ENCODE data around the gene CCDC13.
"Not testable (repeated sequence)": the region's sequence is repeated elsewhere in the genome, so short reads cannot be mapped to it uniquely, and the experiment has no call there.

The CCDC13 gene, protein sequence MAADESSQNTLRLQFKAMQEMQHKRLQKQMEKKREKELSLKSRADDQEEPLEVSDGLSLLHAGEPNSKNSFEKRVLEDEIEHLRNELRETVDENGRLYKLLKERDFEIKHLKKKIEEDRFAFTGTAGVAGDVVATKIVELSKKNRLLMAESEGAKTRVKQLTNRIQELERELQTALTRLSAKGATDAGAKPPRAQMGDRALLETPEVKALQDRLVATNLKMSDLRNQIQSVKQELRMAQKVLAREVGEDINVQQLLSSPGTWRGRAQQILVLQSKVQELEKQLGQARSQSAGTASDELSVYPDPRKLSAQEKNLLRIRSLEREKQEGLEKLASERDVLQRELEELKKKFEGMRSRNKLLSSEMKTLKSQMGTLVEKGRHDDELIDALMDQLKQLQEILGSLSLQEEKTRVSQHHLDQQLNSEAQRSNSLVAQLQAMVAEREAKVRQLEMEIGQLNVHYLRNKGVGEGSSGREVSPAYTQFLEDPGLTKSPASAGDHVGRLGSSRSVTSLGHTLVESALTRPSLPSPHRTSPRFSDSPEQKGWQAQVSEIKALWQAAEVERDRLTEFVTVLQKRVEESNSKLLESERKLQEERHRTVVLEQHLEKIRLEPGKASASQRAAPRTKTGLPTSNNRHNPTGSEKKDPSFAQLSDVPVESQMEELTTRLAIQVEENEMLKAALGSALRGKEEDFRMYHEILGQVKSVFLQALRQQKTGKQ

DNA sequence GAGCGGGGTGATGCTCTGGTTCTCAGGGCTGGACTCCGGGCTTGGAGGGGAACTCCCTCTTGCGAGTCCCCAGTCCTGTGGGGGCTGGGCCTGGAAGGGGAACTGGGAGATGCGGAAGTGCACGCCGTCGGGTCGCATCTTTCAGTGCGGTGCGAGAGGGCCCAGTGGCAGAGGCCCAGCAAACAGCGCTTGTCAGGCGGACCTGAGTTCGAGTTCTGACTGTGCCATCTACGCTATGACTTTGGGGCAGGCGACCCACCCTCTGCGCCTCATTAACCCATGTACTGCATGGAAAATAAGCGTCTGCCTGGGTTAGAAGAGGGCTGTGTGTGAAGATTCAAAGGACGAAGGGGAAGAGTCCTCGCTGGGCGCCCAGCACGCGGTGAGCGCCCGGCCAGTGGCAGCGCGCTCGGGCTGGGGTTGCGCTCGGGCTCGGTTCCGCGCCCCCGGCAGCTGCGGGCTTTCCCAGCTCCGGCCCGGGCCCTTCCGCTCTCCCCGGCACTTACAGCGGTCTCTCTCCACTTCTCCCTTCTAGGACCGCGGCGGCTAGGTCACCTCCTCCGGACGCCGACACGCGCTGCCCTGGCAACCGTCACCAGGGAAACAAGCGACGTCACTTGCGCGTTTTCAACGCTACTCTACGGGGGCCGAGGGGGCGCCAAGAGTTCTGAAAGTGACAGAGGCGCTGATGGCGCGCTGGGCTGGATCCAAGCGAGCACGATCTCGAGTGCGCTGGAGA, at the start of gene CCDC13:
Gene CCDC13, minus strand, starts transcription at position 584 of the 739 bp plus-strand sequence. CDS start 14,908 bp downstream, outside the sequence.
- DNase-seq (ENCODE audit: low read depth): peak; percentile 64

DNA sequence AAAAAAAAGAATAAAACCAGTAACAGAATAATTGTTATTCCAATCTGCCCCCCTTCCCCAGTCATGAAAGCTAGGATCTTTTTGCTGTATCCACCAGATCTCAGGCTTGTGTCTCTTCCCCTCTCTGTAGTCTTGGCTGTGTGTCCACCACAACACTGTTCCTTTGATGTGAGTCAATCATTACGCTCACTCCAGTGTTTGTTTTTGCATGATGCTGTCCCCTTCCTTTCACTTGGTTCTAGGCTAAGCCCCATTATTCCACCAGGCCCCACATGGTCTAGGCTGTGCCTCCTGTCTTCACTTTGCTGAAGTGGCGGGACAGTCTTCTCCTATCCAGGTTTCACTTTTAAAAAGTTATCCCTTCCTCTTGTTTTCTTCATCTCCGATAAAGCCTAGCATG, 49.8 kb upstream of the CCDC13 start:
- no peak for DNase-seq (ENCODE audit: low read depth)

DNA sequence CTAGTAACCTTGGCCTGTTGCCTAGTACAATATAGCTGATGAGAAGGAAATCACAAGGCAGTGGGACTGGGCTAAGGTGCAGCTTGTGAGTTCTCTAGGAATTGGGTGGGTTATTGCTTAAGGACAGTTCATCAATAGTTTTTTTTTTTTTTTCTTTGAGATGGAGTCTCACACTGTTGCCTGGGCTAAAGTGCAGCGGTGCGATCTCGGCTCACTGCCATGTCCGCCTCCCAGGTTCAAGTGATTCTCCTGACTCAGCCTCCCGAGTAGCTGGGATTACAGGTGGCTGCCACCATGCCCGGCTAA, 47.6 kb upstream of the CCDC13 start:
- no peak for DNase-seq (ENCODE audit: low read depth)

DNA sequence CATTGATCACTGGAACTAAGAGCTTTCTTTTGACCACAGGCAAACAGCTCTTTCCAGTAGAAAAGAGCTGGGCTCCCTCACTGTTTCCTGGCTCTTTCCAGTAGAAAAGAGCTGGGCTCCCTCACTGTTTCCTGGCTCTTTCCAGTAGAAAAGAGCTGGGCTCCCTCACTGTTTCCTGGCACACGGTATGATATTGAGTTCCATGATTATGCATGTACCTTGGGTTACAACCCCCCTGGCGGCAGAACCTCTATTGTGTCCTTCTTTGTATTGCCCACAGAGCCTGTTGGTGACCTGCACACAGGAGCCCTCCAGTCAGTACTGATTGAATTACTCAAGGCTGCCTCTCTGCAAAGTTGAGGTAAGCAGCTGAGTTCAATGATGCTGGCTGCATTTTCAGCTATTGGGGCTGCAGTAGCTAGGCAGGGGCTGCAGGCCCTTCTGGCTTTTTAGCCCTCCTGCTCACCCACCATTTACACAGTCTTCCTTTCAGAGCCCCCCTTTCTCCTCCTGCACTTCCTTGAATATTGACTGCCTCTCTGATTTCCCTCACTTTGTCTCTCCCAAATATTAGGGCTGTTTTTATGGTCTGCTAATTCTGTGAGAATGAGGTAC, 46.4 kb upstream of the CCDC13 start:
- no peak for DNase-seq (ENCODE audit: low read depth)

DNA sequence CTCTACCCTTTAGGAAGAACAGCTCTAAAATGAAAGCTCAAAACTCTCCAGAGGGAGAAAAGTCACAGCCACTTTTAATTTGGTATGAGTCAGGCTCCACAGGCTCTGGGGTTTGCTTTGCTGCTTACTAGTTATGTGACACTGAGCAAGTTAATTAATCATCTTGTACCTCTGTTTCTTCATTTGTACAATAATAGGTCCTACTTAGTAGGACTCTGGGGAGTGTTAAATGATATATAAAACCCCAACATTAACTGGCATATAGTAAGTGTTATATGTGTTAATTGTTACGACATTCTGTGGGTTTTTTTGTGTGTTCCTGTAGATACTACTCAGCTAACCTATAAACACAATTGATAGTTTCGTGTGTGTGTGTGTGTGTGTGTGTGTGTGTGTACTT, 42.8 kb upstream of the CCDC13 start:
- DNase-seq (ENCODE audit: low read depth): no peak

DNA sequence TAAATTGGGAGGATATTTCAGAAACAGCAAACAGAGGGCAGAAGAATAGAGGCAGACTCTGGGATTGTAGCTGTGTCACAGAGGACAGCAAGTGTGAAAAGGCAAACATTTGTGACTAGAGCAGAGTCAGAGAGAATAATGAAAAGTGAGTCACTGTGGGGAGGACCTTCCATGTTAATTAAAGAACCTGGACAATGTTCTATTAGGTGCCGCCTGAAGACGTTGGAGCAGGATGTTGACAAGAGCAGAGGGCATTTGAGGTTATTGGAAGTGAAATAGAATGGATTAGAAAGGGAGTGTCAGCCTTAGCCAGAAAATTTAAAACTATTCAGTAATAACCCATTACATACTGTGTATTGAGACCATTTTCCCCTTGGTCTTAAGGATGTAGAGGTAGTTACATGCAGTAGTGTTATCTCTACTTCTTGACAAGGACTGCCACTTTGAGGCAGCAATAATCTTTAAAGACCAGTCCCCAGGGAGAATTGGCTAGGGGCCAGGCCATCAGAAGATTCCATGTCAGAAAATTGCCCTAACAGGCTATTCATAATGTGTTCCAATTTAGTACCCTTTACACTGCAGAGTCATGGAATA, 42.0 kb upstream of the CCDC13 start:
- no peak for DNase-seq (ENCODE audit: low read depth)

DNA sequence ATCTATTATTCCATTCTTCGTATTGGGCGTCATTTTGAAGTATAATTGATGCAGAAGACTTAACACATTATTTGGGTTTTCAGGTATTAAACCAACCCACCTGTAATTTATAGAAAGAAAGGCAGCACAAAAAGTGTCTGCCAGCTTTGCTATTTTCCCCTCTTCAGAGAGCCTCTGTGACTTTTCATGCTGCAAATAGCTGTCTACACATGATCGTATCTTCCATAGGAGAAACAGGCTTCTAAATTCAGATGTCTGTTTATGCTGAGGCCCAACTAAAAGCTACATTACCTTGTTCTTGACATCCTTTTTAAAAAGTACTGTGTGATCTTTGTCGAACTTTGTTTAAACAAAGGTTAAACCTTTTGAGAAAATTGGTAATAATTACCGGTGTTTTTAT, 41.2 kb upstream of the CCDC13 start:
- DNase-seq (ENCODE audit: low read depth): no peak

DNA sequence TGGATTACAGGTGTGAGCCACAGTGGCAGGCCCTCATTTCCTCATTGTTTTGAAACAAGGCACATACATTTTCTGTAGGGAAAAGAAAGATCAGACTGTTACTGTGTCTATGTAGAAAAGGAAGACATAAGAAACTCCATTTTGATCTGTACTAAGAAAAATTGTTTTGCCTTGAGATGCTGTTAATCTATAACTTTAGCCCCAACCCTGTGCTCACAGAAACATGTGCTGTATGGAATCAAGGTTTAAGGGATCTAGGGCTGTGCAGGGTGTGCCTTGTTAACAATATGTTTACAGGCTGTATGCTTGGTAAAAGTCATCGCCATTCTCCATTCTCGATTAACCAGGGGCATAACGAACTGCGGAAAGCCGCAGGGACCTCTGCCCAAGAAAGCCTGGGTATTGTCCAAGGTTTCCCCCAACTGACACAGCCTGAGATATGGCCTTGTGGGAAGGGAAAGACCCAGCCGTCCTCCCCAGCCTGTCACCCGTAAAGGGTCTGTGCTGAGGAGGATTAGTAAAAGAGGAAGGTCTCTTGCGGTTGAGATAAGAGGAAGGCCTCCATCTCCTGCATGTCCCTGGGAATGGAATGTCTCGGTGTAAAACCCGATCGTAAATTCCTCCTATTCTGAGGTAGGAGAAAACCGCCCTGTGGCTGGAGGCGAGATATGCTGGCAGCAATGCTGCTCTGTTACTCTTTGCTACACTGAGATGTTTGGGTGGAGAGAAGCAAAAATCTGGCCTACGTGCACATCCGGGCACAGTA, 38.2 kb upstream of the CCDC13 start:
- not testable (repeated sequence) for DNase-seq (ENCODE audit: low read depth)

DNA sequence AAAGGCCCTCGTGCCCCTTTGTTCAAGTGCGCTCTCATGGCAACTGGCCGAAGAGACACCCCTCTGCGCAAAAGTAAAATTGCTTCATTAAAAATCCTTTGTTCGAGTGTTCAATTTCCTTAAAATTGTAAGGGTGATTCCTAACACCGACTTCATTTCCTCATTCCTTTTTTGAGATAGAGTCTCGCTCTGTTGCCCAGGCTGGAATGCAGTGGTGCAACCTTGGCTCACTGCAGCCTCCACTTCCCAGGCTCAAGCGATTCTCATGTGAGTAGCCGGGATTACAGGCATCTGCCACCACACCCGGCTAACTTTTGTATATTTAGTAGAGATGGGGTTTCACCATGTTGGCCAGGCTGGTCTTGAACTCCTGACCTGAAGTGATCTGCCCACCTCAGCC, 37.7 kb upstream of the CCDC13 start:
- DNase-seq (ENCODE audit: low read depth): not testable (repeated sequence)

DNA sequence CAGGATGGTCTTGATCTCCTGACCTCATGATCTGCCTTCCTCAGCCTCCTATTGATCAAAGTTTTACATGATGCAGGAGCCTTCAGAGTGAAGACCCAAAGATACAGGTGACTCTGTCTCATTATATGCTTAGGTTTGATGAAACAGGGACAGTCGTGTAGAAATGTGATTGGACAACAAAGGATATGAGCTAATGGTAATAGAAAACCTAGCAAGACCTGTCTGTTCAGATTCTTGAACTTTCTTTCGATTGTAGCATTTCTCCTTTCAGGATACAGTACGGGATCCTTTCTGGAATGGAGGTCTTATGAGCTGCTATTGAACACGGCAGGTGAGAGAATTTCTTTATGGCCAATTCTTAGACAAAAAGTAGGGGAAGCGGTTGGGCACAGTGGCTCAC, 36.1 kb upstream of the CCDC13 start, which contains the start of gene ACKR2:
Gene ACKR2, plus strand, starts transcription at position 244 of the 400 bp plus-strand sequence. CDS start 55,058 bp downstream, outside the sequence.
- DNase-seq (ENCODE audit: low read depth): no peak

DNA sequence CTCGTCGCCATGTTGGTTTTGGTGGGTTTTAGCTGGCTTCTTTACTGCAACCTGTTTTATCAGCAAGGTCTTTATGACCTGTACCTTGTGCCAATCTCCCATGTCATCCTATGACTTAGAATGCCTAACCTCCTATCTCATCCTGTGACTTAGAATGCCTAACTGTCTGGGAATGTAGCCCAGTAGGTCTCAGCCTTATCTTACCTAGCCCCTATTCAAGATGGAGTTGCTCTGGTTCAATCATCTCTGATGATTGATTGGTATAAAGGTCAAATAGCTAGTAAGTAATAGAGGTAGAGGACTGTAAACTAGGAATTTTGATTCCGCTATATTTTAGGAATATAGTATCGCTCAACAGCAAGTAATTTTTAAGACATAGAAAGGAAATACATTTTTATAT, 34.9 kb upstream of the CCDC13 start:
- DNase-seq (ENCODE audit: low read depth): no peak

DNA sequence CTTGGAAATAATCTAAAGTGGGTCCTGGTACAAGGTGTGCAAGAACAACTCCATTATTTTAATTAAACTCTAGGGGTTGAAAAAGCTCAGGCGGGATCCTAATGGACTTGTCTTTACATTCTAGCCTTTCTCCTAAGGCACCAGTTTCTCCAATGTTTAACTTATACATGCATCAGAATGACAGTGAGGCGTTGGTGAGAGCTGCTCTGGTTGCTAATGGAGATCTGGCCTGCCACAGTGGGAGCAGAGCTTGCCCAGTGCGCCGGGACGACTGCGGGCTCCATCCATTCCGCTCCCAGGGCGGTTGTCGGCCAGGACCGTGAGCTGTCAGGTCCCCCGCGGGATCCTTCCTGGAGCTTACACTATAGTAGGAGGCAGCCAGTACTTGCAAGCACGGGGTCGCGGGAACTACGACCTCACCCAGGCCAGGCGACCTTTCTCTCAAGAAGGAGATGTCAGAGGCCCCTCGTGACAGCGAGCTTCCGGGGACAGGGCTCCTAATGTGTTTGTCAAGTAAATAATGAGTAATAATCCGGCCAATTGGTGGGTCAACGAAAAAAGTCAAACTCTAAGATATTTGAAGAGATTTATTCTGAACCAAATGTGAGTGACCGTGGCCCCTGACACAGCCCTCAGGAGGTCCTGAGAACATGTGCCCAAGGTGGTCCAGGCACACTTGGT, 32.2 kb upstream of the CCDC13 start:
- no peak for DNase-seq (ENCODE audit: low read depth)

DNA sequence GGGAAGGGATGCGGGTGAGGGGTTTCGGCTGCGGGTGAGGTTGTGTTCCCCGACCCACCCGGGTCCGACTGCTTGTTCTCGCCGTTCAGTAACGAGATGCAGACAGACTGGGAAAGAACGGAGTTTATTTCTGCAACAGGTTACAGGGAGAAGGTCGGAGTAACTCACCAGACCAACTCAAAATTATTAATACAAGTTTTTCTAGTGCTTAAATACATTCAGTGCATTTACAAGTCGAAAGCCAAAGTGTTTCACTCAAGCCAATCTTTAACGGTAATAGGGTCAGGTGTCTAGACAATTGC, 31.7 kb upstream of the CCDC13 start:
- no peak for DNase-seq (ENCODE audit: low read depth)

DNA sequence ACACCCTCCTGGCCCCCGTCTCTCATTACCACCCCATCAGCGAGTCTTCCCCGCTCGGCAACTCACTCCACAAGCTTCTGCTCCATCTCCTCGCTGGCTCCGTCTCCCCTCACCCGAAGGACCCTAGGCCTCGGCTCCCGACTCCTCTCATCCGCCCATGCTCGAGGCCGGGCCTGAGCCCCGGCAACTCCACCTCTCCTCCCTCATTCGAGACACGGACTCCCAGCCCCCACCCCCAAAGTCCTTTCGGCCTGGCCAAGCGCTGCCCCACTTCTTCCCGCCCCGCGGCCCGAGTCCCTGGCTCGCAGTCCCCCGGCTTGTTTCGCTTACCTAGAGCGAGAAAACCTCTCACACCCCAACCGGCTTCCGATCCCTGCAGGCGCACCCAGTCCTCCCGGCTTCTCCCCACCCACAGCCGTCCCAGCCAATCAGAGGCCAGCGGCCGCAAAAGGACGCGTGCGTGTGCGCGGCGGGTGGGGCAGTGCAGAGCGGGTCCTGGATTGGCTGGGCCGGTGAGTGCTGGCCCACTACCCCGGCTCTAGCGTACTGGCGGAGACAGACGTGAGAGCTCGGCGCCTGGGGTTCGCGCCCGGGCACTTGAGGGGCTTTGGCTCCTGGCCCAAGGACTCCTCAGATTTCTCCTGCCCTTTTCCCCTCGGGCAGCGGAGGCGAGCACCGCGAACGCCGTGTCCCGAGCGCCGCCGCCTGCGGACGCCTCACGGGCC, 31.2 kb upstream of the CCDC13 start, which contains the start of gene HIGD1A:
Gene HIGD1A, minus strand, starts transcription at position 385 of the 725 bp plus-strand sequence. CDS start 10,237 bp downstream, outside the sequence.
- DNase-seq (ENCODE audit: low read depth): peak; percentile 86

DNA sequence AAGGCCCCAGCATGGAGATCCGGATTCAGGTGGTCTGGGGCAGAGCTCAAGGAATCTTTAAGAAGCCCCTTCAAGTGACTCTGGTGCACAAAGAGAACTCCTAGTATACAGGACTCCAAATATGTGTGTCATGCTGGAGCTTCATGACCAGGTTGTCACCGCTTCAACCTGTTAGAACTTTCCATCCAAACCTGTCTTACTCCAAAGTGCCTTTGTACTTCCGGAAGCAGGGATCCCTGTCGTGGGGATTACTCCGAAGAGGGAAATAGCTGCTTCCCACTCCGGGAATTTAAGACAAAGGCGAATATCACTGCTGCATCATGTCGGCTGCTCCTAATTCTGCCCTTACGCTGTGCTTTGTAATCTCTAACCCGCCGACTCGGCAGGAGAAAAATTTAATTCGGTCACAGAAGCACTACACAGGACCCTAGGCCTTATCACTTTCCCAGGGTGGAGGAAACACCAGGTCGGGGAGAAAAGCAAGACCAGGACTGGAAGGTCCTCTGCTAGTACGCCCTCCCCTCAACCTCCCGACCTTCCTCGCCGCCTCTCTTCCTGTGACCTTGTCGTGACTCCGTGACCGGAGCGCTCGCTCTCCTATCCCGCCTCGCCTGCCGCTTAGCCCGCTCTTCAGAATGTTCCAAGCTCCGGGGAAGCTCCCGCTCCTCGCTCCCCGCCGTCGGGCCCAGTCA, 30.5 kb upstream of the CCDC13 start:
- DNase-seq (ENCODE audit: low read depth): peak; percentile 5

DNA sequence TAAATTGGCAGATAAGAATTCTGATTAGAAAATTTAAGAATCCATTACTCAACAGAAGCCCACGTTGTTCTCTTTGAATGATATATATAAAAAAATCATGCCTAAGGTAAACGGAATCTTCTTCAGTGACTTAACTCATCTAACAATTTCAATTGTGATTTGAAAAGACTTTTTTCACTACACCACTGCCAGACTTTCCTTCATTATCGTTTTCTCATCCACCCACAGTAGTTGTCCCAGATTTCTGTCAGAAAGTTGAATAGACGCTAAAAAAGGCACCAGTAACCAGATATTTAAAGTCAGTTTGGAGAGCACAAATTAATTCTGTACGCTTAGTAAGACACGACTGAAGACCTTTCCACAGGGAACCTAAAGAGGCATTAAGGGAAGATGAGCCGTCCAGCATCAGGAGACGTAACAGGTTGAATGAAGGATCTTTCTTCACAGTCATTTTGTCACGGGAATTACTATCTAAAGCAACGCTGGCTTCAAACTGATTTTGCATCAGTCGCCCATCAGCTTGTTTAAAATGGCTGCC, 29.9 kb upstream of the CCDC13 start:
- no peak for DNase-seq (ENCODE audit: low read depth)

DNA sequence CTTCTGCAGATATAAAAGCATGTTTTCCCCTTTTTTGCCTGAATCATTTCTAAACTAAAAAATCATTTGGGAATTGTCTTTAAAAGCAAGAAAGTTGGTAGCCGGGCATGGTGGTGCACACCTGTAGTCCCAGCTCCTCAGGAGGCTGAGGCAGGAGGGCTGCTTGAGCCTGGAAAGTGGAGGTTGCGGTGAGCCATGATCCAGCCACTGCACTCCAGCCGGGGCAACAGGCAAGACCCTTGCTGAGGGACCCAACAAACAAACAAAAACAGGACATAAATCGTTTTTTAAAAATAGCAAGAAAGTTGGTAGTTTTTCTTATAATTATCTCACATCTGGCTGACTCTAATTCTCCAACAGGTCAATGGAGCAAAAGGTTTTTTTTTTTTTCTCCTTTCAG, 28.7 kb upstream of the CCDC13 start:
- DNase-seq (ENCODE audit: low read depth): no peak

DNA sequence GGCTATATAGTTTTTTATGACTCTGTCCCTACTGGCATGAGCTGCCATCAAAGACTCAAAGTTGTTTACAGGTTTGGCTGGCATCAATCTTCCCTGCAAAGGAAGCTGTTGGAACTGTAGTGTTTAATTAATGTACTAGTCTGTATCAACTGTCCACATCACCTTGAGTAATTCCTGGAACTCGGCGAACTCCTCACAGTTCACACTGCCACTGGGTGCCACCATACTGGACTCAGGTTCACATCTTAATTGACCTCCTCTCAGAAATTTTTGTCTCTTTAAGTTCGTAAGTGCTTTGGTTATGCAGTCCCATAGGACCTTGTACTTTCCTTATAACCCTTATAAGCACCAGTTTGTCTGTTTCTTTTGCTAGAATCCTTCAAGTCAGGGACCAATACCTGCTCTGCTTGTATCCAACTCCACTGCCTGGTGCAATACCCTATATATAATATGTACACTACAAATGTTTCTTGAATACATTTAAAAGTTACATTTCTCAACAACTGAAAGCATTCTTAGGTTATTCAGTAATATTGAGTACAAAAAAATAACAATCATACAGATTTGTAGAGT, 28.1 kb upstream of the CCDC13 start:
- no peak for DNase-seq (ENCODE audit: low read depth)

DNA sequence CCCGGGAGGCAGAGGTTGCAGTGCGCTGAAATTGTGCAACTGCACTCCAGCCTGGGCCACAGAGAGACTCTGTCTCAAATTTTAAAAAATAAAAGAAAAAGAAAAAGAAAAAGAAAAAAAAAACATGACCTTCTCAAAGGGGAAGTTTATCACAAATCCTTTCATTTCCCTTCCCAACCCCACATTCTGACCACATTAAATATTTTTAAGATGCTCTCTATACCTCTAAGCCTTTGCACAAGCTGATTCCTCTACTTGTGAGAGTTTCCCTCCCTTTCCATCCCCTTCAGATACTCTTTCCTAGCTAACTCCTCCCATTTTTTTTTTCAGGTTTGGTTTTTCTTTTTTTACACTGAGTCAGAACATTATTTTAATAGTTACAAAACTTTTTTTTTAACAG, 27.2 kb upstream of the CCDC13 start:
- DNase-seq (ENCODE audit: low read depth): no peak

Data from activated T-helper 1 cell treated with Interleukin-2 at 50 U/mL for 16 hours (primary cell).